Colonic mucosa (tissue), 4 donors: ENCODE results near the gene ADARB2. TPM values are rescaled to one million over a fixed set of nuclear protein-coding genes. Genes with fewer than 3 reads are reported as not detected.

Experiments
- DNase-seq: peaks from one replicate; pipeline ENCODE4 v3.0.0-alpha.2; 2020
- H3K27ac ChIP-seq: fragments of 200-600 bp; one replicate; pipeline ENCODE4 v1.8.0; 2021
- H3K27me3 ChIP-seq: fragments of 200-600 bp; one replicate; pipeline ENCODE4 v1.8.0; 2021
- H3K36me3 ChIP-seq: fragments of 200-600 bp; one replicate; pipeline ENCODE4 v1.8.0; 2021
- H3K4me1 ChIP-seq: fragments of 200-600 bp; one replicate; pipeline ENCODE4 v1.8.0; 2021; ENCODE audit warnings: mild to moderate bottlenecking
- H3K4me3 ChIP-seq: fragments of 200-600 bp; one replicate; pipeline ENCODE4 v1.8.0; 2021
- H3K9ac ChIP-seq, 2 donors: one replicate each; pipeline ENCODE4 v1.7.0; 2013; ENCODE audit warnings: control low read depth in 2 of 2, low read depth in 2 of 2, low read length in 2 of 2
- H3K9me3 ChIP-seq: fragments of 200-600 bp; one replicate; pipeline ENCODE4 v1.8.0; 2021
- intact Hi-C: fragments of 100-400 bp; cut with DNase I; formaldehyde crosslinking; loops from one replicate; pipeline ENCODE4 v1.14.1; 2022
- total RNA-seq, 2 donors: library from RNA; stranded (reverse); fragmentation: NEBNext Ultra II Directional in 1 of 2; extraction: Animal tissue kit (Norgen Biotek cat#: 25700) in 1 of 2; gene quantifications; one replicate each; pipeline ENCODE4 v1.2.1, GENCODE V29; 2021
- TF ChIP-seq, protein P1 (sequence below): fragments of 200-600 bp; IDR thresholded peaks from one replicate; pipeline ENCODE4 v1.8.0; 2022; ENCODE audit warnings: antibody characterized with exemption, mild to moderate bottlenecking
- donor health status: healthy.
- donor health status: DM: no; HTN: no; CAD: no.
- donor health status: DM: no; HTN: no; CAD: no.

Gene ADARB2
- total RNA-seq, 2 donors from 2014 or later = 0.19 TPM; not detected in 1

DNA sequence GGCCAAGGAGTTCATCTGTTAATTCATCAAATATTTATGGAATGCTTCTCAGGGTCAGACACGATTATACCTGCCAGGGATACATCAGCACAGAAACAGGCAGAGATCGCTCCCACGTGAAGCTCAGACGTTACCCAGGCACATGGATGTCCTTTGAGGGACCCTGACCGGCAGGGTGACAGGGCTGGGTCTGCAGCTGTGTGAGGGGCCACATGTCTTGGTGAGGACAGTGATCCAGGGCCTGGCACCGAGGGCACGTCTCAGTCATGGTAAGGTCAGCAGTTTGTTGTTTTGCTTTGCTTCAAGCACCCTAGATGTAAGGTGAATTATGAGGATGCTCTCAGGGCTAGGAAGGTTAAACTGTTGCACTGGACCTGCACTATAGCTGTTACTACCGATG lies 453.2 kb downstream of the ADARB2 start:
- H3K4me1 ChIP-seq = no peaks in the 10 kb centered on the region
- DNase-seq = no peak
- no peaks in the 10 kb centered on the region for H3K27me3 ChIP-seq
- no peak overlapping the region for H3K9ac ChIP-seq
- no peak overlapping the region for H3K27ac ChIP-seq
- intact Hi-C loops = no loop called here
- H3K9me3 ChIP-seq = no peaks in the 10 kb centered on the region
- TF ChIP-seq, protein P1, sequence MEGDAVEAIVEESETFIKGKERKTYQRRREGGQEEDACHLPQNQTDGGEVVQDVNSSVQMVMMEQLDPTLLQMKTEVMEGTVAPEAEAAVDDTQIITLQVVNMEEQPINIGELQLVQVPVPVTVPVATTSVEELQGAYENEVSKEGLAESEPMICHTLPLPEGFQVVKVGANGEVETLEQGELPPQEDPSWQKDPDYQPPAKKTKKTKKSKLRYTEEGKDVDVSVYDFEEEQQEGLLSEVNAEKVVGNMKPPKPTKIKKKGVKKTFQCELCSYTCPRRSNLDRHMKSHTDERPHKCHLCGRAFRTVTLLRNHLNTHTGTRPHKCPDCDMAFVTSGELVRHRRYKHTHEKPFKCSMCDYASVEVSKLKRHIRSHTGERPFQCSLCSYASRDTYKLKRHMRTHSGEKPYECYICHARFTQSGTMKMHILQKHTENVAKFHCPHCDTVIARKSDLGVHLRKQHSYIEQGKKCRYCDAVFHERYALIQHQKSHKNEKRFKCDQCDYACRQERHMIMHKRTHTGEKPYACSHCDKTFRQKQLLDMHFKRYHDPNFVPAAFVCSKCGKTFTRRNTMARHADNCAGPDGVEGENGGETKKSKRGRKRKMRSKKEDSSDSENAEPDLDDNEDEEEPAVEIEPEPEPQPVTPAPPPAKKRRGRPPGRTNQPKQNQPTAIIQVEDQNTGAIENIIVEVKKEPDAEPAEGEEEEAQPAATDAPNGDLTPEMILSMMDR = no peak
- H3K36me3 ChIP-seq = no peaks in the 10 kb centered on the region
- no peak overlapping the region for H3K4me3 ChIP-seq

DNA sequence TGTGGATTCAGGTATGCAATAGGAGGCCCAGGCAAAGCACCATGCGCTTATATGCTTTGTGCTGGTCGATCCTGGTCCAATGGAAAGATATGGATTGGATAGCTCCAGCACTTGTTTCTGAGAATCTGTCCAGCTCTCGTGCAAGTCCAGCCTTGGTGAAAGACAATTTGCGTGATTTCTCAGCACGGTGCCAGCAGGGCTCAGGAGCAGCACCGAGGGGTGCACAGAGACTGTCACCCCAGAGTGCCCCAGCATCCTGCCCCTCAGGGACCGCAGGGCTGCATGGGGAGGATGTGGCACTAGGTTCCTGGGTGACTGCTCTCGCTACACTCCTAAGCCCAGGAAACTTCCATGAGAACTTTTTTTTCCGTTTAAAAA lies 455.9 kb downstream of the ADARB2 start:
- H3K4me3 ChIP-seq = no peak overlapping the region
- no peaks in the 10 kb centered on the region for H3K36me3 ChIP-seq
- intact Hi-C loops = no loop called here
- no peak for DNase-seq
- no peak overlapping the region for H3K9ac ChIP-seq
- no peaks in the 10 kb centered on the region for H3K4me1 ChIP-seq
- TF ChIP-seq, protein P1 = no peak
- H3K27me3 ChIP-seq = no peaks in the 10 kb centered on the region
- no peak overlapping the region for H3K27ac ChIP-seq
- H3K9me3 ChIP-seq = no peaks in the 10 kb centered on the region

DNA sequence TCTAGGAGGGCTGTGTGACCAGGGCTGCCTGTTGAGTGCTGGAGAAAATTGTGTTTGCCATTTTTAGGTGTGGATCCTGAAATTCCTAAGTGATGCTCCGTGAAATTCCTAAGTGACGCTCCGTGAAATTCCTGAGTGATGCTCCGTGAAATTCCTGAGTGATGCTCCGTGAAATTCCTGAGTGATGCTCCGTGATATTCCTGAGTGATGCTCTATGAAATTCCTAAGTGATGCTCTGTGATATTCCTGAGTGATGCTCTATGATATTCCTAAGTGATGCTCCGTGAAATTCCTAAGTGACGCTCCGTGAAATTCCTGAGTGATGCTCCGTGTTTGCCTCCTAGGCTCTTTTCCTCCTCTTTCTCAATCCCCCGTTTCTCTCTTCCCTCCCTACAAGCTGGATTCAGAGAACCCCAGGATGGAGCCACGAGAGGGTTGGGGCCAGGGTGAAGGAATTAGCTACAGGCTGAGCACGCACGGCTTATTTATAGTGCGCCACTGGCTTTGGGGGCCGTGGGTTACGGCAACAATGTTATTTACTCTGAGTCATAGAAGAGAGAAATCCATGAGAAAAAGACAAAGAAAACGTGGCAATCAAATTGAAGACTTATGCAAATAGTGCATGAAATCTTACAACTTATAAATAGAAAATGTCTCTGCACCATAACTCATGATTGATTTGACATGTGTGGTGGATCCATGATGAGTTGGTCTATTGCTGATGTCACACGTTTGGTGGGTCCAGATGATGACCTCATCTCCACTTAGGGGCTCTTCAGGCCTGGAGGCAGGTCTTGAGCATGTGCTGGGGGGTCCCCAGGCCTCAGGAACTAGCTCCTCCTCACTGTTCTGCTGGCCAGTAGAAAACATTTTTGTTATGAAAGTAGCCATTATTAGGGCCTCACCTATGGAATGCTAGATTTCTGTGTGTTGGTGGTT lies 456.6 kb downstream of the ADARB2 start:
- Histone ChIP-seq H3K27me3 (no peaks in the 10 kb centered on the region), H3K9ac (no peak overlapping the region), H3K36me3 (no peaks in the 10 kb centered on the region), H3K27ac (no peak overlapping the region), H3K4me1 (no peaks in the 10 kb centered on the region), H3K4me3 (no peak overlapping the region), H3K9me3 (no peaks in the 10 kb centered on the region)
- intact Hi-C loops = no loop called here
- no peak for DNase-seq
- TF ChIP-seq, protein P1 = no peak

DNA sequence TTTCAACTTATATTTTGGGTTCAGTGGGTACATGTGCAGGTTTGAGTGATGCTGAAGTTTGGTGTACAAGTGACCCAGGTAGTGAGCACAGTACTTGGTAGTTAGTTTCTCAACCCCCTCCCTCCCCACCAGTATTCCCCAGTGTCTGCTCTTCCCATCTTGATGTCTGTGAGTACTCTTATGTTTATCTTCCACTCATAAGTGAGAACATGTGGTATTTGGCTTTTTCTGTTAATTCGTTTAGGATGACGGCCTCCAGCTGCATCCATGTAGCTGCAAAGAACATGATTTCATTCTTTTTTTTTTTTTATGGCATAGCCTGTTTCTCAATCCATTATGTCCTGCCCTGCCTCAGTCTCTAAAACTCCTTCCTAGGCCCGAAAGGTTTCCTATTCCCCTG lies 459.0 kb downstream of the ADARB2 start:
- Histone ChIP-seq H3K9ac (no peak overlapping the region), H3K4me1 (no peaks in the 10 kb centered on the region), H3K27ac (no peak overlapping the region), H3K36me3 (no peaks in the 10 kb centered on the region), H3K27me3 (no peaks in the 10 kb centered on the region), H3K9me3 (no peaks in the 10 kb centered on the region), H3K4me3 (no peak overlapping the region)
- DNase-seq = no peak
- TF ChIP-seq, protein P1 = no peak
- intact Hi-C loops = no loop called here

GRCh38 chr10:1274701-1275544 lies 462.4 kb downstream of the ADARB2 start:
- no peak overlapping the region for H3K27ac ChIP-seq
- H3K9ac ChIP-seq = no peak overlapping the region
- H3K27me3 ChIP-seq = no peaks in the 10 kb centered on the region
- no peak overlapping the region for H3K4me3 ChIP-seq
- intact Hi-C loops = no loop called here
- no peak for DNase-seq
- no peaks in the 10 kb centered on the region for H3K4me1 ChIP-seq
- TF ChIP-seq, protein P1 = no peak
- no peaks in the 10 kb centered on the region for H3K9me3 ChIP-seq
- H3K36me3 ChIP-seq = no peaks in the 10 kb centered on the region
